SK-N-MC (cell line): ENCODE data around the gene BCAS1.

ENCODE experiments used
- EZH2 ChIP-seq: fragments of 200-600 bp; sonication (generic); IDR thresholded peaks from one replicate; pipeline ENCODE4 v1.6.1; 2017; ENCODE audit warnings: antibody characterized with exemption
- FOXP2 ChIP-seq: optimal IDR thresholded peaks from 2 replicates; pipeline ENCODE3; 2011; ENCODE audit warnings: mild to moderate bottlenecking, moderate library complexity; ENCODE audit not compliant: insufficient read depth; ENCODE audit errors: extremely low read length, control extremely low read depth
- POLR2AphosphoS5 ChIP-seq: IDR thresholded peaks from 2 replicates; pipeline ENCODE4 v1.6.1; 2012; ENCODE audit warnings: mild to moderate bottlenecking, low read depth, low read length, borderline replicate concordance

GRCh38 chr20:53975761-53976160, 94.6 kb downstream of the BCAS1 start:
- TF ChIP-seq EZH2: no peak
- no peak for TF ChIP-seq POLR2AphosphoS5
- TF ChIP-seq FOXP2: no peak
